A549 (cell line): Measurements from ENCODE around the gene RGS19. TPM values are rescaled to one million over a fixed set of nuclear protein-coding genes. Genes with fewer than 3 reads are reported as not detected.

Source experiments
- ATAC-seq, 2 experiments: fragments of 200-7000 bp in 1 of 2; fragments of >200 bp in 1 of 2; cut with Nextera tagmentation in 1 of 2; cut with Tn5 transposase in 1 of 2; 3 replicates each; pipeline versions ENCODE4 v1.8.0 to v1.9.1; 2018 to 2020; ENCODE audit warnings: mild to moderate bottlenecking in 1 of 2, moderate library complexity in 1 of 2
- CTCF ChIA-PET: fragments of 300-600 bp; sonication (Branson Sonifier 250); formaldehyde crosslinking; extraction: SDS; loops from one replicate; lab custom pipeline; 2021; ENCODE audit warnings: antibody characterized with exemption, inconsistent platforms; lab: Yijun Ruan, JAX
- POLR2A ChIA-PET: fragments of 350-600 bp; formaldehyde crosslinking; extraction: SDS; loops from one replicate; lab custom pipeline; 2021; ENCODE audit warnings: antibody characterized with exemption, inconsistent platforms; lab: Yijun Ruan, JAX
- DNase-seq, 2 experiments: peaks; one replicate each; pipeline versions ENCODE4 v3.0.0 to v3.0.0-alpha.2; 2011 to 2016; ENCODE audit warnings: low read depth in 1 of 2, low spot score in 1 of 2
- FAIRE-seq: peaks from 2 replicates; lab custom pipeline; 2011; peaks lifted over from hg19 to GRCh38; lab: Jason Lieb, UNC
- H3K27ac ChIP-seq, 2 experiments: fragments of >200 bp; sonication (Bioruptor Twin); formaldehyde crosslinking; 3 replicates each; pipeline ENCODE4 v1.5.1; 2016 to 2017
- H3K4me1 ChIP-seq: fragments of >200 bp; sonication (Bioruptor Twin); formaldehyde crosslinking; 3 replicates; pipeline ENCODE4 v1.6.1; 2016
- H3K4me2 ChIP-seq: fragments of >200 bp; sonication (Bioruptor Twin); formaldehyde crosslinking; 3 replicates; pipeline ENCODE4 v1.6.1; 2016
- H3K4me3 ChIP-seq: fragments of >200 bp; sonication (Bioruptor Twin); formaldehyde crosslinking; 3 replicates; pipeline ENCODE4 v1.5.1; 2016
- H3K9me3 ChIP-seq: fragments of >200 bp; sonication (Bioruptor Twin); formaldehyde crosslinking; 3 replicates; pipeline ENCODE4 v1.6.1; 2016
- CHD2 ChIP-seq: fragments of 150-350 bp; IDR thresholded peaks from 2 replicates; pipeline ENCODE4 v1.6.1; 2014; ENCODE audit warnings: low read length; ENCODE audit not compliant: partially characterized antibody
- EHF ChIP-seq: fragments of 250-450 bp; sonication (Bioruptor Pico); IDR thresholded peaks from 2 replicates; pipeline ENCODE4 v1.5.0; 2020; ENCODE audit warnings: mild to moderate bottlenecking
- EHMT2 ChIP-seq: fragments of 200-600 bp; sonication (generic); IDR thresholded peaks from 2 replicates; pipeline ENCODE4 v1.6.1; 2016; ENCODE audit warnings: antibody characterized with exemption, low read depth, mild to moderate bottlenecking, moderate library complexity
- EP300 ChIP-seq, 2 experiments: fragments of >200 bp; sonication (Bioruptor Twin); formaldehyde crosslinking; IDR thresholded peaks; 2 replicates in 1 of 2; 3 replicates in 1 of 2; pipeline ENCODE4 v1.6.1; 2016 to 2017
- GATA3 ChIP-seq: IDR thresholded peaks from 2 replicates; pipeline ENCODE4 v1.6.1; 2012; ENCODE audit warnings: borderline replicate concordance
- HDAC2 ChIP-seq: fragments of 200-600 bp; sonication (generic); IDR thresholded peaks from 2 replicates; pipeline ENCODE4 v1.6.1; 2016
- HEYL ChIP-seq: fragments of 250-450 bp; sonication (Bioruptor Pico); IDR thresholded peaks from 2 replicates; pipeline ENCODE4 v1.8.0; 2021; ENCODE audit warnings: mild to moderate bottlenecking, moderate library complexity
- HOXB13 ChIP-seq: fragments of 250-450 bp; sonication (Bioruptor Pico); IDR thresholded peaks from 2 replicates; pipeline ENCODE4 v1.5.0; 2020; ENCODE audit warnings: low read depth, mild to moderate bottlenecking, moderate library complexity
- JUN ChIP-seq, 2 experiments: fragments of >200 bp; sonication (Bioruptor Twin); formaldehyde crosslinking; IDR thresholded peaks; 2 replicates in 1 of 2; 3 replicates in 1 of 2; pipeline ENCODE4 v1.6.1; 2016 to 2017
- KDM1A ChIP-seq: fragments of 200-600 bp; sonication (generic); IDR thresholded peaks from 2 replicates; pipeline ENCODE4 v1.6.1; 2016; ENCODE audit warnings: low read depth, mild to moderate bottlenecking
- MYC ChIP-seq: IDR thresholded peaks from 2 replicates; pipeline ENCODE4 v1.6.1; 2012; ENCODE audit warnings: mild to moderate bottlenecking, inconsistent platforms, low read length, improper control_type of control experiment, borderline replicate concordance
- POLR2AphosphoS2 ChIP-seq: conservative IDR thresholded peaks from 2 replicates; pipeline ENCODE4 v1.6.1; 2012; ENCODE audit warnings: low read length, improper control_type of control experiment, inconsistent platforms
- RAD21 ChIP-seq, 2 experiments: fragments of >200 bp in 1 of 2; sonication (Bioruptor Twin) in 1 of 2; formaldehyde crosslinking in 1 of 2; IDR thresholded peaks in 1 of 2; conservative IDR thresholded peaks in 1 of 2; 2 replicates in 1 of 2; 3 replicates in 1 of 2; pipeline ENCODE4 v1.6.1; 2012 to 2018; ENCODE audit warnings: inconsistent platforms in 1 of 2
- RCOR1 ChIP-seq: fragments of 150-350 bp; IDR thresholded peaks from 2 replicates; pipeline ENCODE4 v1.6.1; 2014; ENCODE audit warnings: antibody characterized with exemption, low read length, low read depth
- RFX5 ChIP-seq: fragments of 450-650 bp; IDR thresholded peaks from 2 replicates; pipeline ENCODE4 v1.7.1; 2014; ENCODE audit warnings: antibody characterized with exemption, mild to moderate bottlenecking, moderate library complexity
- RNF2 ChIP-seq: fragments of 200-600 bp; sonication (generic); IDR thresholded peaks from 2 replicates; pipeline ENCODE4 v1.6.1; 2016; ENCODE audit warnings: low read depth, mild to moderate bottlenecking, antibody characterized with exemption, moderate library complexity, borderline replicate concordance
- TP53 ChIP-seq: fragments of 250-450 bp; sonication (Bioruptor Pico); IDR thresholded peaks from 2 replicates; pipeline ENCODE4 v1.5.0; 2021; ENCODE audit warnings: mild to moderate bottlenecking, moderate library complexity
- ZNF302 ChIP-seq: fragments of 250-450 bp; sonication (Bioruptor Pico); IDR thresholded peaks from 2 replicates; pipeline ENCODE4 v1.9.0; 2021; ENCODE audit warnings: inconsistent platforms, mild to moderate bottlenecking, moderate library complexity
- ZSCAN20 ChIP-seq: fragments of 250-450 bp; sonication (Bioruptor Pico); IDR thresholded peaks from 2 replicates; pipeline ENCODE4 v1.8.0; 2022; ENCODE audit warnings: mild to moderate bottlenecking, moderate library complexity
- WGBS: methylation state at CpG from one replicate; pipeline ENCODE4 v1.1.6; 2017; ENCODE audit errors: missing lambda C conversion rate; 5-methylcytosine and 5-hydroxymethylcytosine counted together
- polyA plus RNA-seq, 4 experiments: library from polyadenylated mRNA; depleted of rRNA in 3 of 4; stranded (reverse); fragments of >200 nt; fragmentation: RNase III in 1 of 4; extraction: RNeasy Plus Mini Kit Qiagen cat#74134 plus additional on column Dnase treatment in 1 of 4; gene quantifications; 2 replicates in 3 of 4; 3 replicates in 1 of 4; pipeline ENCODE4 v1.2.3, GENCODE V29; 2011 to 2017
- TF ChIP-seq, protein P1 (sequence below): fragments of >200 bp; sonication (Bioruptor Twin); formaldehyde crosslinking; IDR thresholded peaks from 3 replicates; pipeline ENCODE4 v1.5.1; 2016
- TF ChIP-seq, protein P2 (sequence below): fragments of 250-450 bp; sonication (Bioruptor Pico); IDR thresholded peaks from 2 replicates; pipeline ENCODE4 v1.5.0; 2020; ENCODE audit warnings: low read depth, mild to moderate bottlenecking, moderate library complexity
- TF ChIP-seq, protein P3 (sequence below): fragments of 150-350 bp; IDR thresholded peaks from 2 replicates; pipeline ENCODE4 v1.6.1; 2014; ENCODE audit warnings: low read depth, mild to moderate bottlenecking, low read length
- TF ChIP-seq, protein P4 (sequence below): IDR thresholded peaks from 2 replicates; pipeline ENCODE4 v1.6.1; 2012
- TF ChIP-seq, protein P5 (sequence below): fragments of 200-600 bp; sonication (generic); IDR thresholded peaks from 2 replicates; pipeline ENCODE4 v1.6.1; 2016; ENCODE audit warnings: antibody characterized with exemption, mild to moderate bottlenecking, moderate library complexity

RGS19 gene
- polyA plus RNA-seq, 2 of the 4 experiments (the other 2 are of a cell fraction) = 13.8 to 18.8 TPM

DNA sequence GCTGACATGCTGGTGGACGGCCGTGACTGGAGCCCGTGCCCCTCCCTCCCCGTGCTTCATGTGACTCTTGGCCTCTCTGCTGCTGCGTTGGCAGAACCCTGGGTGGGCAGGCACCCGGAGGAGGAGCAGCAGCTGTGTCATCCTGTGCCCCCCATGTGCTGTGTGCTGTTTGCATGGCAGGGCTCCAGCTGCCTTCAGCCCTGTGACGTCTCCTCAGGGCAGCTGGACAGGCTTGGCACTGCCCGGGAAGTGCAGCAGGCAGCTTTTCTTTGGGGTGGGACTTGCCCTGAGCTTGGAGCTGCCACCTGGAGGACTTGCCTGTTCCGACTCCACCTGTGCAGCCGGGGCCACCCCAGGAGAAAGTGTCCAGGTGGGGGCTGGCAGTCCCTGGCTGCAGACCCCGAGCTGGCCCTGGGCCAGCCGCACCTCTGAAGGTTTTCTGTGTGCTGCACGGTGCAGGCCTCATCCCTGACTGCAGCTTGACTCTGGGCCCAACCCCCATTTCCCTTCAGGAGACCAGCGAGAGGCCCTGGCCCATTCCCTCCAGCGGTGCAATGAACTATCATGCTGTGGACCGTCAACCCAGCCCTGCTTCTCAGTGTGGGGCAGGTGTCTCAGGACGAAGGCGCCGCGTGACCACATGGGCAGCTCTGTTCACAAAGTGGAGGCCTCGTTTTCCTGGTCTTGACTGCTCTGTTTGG is 19.9 kb upstream of the RGS19 start (continued):
- TF ChIP-seq, protein P1, sequence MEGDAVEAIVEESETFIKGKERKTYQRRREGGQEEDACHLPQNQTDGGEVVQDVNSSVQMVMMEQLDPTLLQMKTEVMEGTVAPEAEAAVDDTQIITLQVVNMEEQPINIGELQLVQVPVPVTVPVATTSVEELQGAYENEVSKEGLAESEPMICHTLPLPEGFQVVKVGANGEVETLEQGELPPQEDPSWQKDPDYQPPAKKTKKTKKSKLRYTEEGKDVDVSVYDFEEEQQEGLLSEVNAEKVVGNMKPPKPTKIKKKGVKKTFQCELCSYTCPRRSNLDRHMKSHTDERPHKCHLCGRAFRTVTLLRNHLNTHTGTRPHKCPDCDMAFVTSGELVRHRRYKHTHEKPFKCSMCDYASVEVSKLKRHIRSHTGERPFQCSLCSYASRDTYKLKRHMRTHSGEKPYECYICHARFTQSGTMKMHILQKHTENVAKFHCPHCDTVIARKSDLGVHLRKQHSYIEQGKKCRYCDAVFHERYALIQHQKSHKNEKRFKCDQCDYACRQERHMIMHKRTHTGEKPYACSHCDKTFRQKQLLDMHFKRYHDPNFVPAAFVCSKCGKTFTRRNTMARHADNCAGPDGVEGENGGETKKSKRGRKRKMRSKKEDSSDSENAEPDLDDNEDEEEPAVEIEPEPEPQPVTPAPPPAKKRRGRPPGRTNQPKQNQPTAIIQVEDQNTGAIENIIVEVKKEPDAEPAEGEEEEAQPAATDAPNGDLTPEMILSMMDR = no peak
- no peak for TF ChIP-seq HDAC2
- TF ChIP-seq HOXB13 = no peak
- no peak for TF ChIP-seq GATA3
- no peak for TF ChIP-seq POLR2AphosphoS2
- TF ChIP-seq EHMT2 = no peak
- TF ChIP-seq RCOR1 = no peak
- TF ChIP-seq JUN (IDR thresholded peaks at IDR 0.05) = no peak
- TF ChIP-seq CHD2 = no peak
- TF ChIP-seq RAD21 (conservative IDR thresholded peaks at IDR 0.05 in 1 of 2, IDR thresholded peaks at IDR 0.05 in 1 of 2) = no peak

DNA sequence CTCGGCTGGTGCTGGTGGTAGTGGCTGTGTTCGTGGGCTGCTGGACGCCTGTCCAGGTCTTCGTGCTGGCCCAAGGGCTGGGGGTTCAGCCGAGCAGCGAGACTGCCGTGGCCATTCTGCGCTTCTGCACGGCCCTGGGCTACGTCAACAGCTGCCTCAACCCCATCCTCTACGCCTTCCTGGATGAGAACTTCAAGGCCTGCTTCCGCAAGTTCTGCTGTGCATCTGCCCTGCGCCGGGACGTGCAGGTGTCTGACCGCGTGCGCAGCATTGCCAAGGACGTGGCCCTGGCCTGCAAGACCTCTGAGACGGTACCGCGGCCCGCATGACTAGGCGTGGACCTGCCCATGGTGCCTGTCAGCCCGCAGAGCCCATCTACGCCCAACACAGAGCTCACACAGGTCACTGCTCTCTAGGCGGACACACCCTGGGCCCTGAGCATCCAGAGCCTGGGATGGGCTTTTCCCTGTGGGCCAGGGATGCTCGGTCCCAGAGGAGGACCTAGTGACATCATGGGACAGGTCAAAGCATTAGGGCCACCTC is 19.2 kb upstream of the RGS19 start:
- FAIRE-seq (no peak), DNase-seq (no peak), ATAC-seq (no peak)
- 82% methylated on average over 14 of the region's 28 CpGs for WGBS
- Histone ChIP-seq H3K4me3 (no peak overlapping the region), H3K27ac (no peak overlapping the region), H3K4me2 (no peak overlapping the region), H3K4me1 (0 out of 3 replicates have a peak, but pooled peaks cover 6% of the 10 kb centered on the region), H3K9me3 (no peaks in the 10 kb centered on the region)
- TF ChIP-seq, protein P2, sequence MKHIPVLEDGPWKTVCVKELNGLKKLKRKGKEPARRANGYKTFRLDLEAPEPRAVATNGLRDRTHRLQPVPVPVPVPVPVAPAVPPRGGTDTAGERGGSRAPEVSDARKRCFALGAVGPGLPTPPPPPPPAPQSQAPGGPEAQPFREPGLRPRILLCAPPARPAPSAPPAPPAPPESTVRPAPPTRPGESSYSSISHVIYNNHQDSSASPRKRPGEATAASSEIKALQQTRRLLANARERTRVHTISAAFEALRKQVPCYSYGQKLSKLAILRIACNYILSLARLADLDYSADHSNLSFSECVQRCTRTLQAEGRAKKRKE (CRISPR knock-in tag) = no peak
- TF ChIP-seq GATA3 (no peak), ZSCAN20 (CRISPR knock-in tag) (no peak)
- ChIA-PET CTCF (interaction anchor here (1.2 to 6.1 kb wide), 5 partner anchors 14 to 118 kb away, joined by 3 to 58 read pairs (median 10); partner anchors contain the start of gene LKAAEAR1), POLR2A (no interaction called here)

DNA sequence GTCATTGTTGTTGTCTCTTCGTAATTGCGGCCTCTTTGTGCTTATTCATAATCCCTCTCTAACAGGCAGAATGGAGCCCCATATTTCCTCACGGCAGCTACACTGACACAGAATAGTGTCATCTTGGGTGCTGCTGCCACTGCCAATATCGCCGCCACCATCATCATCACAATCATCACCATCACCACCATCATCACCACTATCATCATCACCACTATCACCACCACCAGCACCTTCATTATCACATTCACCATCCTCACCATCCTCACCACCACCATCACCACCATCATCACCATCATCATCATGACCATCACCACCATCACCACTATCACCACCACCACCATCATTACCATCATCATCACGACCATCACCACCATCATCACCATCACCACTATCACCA is 17.2 kb upstream of the RGS19 start:
- Histone ChIP-seq H3K4me2 (no peak overlapping the region), H3K27ac (no peak overlapping the region), H3K4me3 (no peak overlapping the region), H3K9me3 (no peaks in the 10 kb centered on the region), H3K4me1 (no peaks in the 10 kb centered on the region)
- ChIA-PET POLR2A (no interaction called here), CTCF (interaction anchor here (1.0 to 1.6 kb wide), 2 partner anchors 12 to 20 kb away, joined by 4 to 5 read pairs; partner anchors contain the start of gene LKAAEAR1)
- ATAC-seq (no peak), FAIRE-seq (no peak), DNase-seq (no peak)
- WGBS = 85% methylated on average over 6 of the region's 6 CpGs
- TF ChIP-seq POLR2AphosphoS2 (no peak), HEYL (no peak), KDM1A (no peak), RFX5 (no peak), EP300 (IDR thresholded peaks at IDR 0.05) (no peak), RAD21 (conservative IDR thresholded peaks at IDR 0.05 in 1 of 2, IDR thresholded peaks at IDR 0.05 in 1 of 2) (no peak), ZNF302 (CRISPR knock-in tag) (no peak), RNF2 (no peak), JUN (IDR thresholded peaks at IDR 0.05) (no peak), TP53 (CRISPR knock-in tag) (no peak), EHF (CRISPR knock-in tag) (no peak), MYC (no peak)
- TF ChIP-seq, protein P3, sequence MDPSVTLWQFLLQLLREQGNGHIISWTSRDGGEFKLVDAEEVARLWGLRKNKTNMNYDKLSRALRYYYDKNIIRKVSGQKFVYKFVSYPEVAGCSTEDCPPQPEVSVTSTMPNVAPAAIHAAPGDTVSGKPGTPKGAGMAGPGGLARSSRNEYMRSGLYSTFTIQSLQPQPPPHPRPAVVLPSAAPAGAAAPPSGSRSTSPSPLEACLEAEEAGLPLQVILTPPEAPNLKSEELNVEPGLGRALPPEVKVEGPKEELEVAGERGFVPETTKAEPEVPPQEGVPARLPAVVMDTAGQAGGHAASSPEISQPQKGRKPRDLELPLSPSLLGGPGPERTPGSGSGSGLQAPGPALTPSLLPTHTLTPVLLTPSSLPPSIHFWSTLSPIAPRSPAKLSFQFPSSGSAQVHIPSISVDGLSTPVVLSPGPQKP = no peak
- TF ChIP-seq, protein P4, sequence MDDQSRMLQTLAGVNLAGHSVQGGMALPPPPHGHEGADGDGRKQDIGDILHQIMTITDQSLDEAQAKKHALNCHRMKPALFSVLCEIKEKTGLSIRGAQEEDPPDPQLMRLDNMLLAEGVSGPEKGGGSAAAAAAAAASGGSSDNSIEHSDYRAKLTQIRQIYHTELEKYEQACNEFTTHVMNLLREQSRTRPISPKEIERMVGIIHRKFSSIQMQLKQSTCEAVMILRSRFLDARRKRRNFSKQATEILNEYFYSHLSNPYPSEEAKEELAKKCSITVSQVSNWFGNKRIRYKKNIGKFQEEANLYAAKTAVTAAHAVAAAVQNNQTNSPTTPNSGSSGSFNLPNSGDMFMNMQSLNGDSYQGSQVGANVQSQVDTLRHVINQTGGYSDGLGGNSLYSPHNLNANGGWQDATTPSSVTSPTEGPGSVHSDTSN = no peak
- TF ChIP-seq, protein P5, sequence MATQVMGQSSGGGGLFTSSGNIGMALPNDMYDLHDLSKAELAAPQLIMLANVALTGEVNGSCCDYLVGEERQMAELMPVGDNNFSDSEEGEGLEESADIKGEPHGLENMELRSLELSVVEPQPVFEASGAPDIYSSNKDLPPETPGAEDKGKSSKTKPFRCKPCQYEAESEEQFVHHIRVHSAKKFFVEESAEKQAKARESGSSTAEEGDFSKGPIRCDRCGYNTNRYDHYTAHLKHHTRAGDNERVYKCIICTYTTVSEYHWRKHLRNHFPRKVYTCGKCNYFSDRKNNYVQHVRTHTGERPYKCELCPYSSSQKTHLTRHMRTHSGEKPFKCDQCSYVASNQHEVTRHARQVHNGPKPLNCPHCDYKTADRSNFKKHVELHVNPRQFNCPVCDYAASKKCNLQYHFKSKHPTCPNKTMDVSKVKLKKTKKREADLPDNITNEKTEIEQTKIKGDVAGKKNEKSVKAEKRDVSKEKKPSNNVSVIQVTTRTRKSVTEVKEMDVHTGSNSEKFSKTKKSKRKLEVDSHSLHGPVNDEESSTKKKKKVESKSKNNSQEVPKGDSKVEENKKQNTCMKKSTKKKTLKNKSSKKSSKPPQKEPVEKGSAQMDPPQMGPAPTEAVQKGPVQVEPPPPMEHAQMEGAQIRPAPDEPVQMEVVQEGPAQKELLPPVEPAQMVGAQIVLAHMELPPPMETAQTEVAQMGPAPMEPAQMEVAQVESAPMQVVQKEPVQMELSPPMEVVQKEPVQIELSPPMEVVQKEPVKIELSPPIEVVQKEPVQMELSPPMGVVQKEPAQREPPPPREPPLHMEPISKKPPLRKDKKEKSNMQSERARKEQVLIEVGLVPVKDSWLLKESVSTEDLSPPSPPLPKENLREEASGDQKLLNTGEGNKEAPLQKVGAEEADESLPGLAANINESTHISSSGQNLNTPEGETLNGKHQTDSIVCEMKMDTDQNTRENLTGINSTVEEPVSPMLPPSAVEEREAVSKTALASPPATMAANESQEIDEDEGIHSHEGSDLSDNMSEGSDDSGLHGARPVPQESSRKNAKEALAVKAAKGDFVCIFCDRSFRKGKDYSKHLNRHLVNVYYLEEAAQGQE = no peak
